ENCODE data around the gene CADM2. TPM values are rescaled to one million over a fixed set of nuclear protein-coding genes. Genes with fewer than 3 reads are reported as not detected.

The CADM2 gene
- total RNA-seq, 1 donor from 2014 or later: not detected

DNA sequence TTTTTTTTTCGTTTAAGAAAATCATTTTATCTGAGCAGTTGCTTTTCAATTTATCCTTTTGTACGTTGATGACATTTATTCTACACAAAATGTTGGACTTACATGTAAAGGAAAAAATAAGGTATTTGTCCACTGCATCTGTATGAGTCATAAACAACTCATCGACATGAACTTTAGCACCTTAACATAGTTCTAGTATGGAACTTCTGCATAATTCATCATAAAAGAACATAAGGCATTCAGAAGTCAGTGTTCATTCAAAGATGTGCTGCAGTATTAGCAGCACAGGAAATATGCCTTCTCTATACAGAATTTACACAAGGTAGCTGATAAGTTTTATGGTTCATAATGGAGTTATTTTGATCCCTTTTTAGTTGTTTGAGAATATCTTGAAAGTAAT lies 801.6 kb downstream of the CADM2 start:
- Mint-ChIP-seq H3K27ac (no peak overlapping the region), H3K36me3 (ENCODE audit: low read depth) (no peaks in the 10 kb centered on the region), H3K4me3 (no peak overlapping the region), H3K4me1 (no peaks in the 10 kb centered on the region), H3K9me3 (peaks cover 3% of the 10 kb centered on the region), H3K27me3 (no peaks in the 10 kb centered on the region)
- intact Hi-C loops (cut with micrococcal nuclease): no loop called here
- no peak for DNase-seq

DNA sequence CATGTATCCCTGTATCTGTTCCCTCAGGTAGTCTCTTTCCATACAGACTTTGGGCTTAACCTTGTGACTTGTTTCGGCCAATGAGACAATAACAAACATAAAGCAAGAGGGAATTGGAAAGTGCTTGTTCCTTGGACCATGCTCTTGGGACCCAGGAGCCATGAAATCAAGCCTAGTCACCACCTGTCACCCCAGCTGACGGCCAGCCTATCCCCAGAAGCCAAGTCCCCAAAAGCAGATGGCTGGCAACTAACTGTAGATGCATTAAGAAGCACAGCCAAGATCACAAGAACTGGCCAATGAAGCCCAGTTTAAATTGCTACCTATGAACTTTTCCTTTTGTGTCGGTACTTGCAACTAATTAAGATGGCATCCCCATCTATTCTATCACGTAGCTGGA lies 822.0 kb downstream of the CADM2 start:
- H3K27me3 Mint-ChIP-seq: no peaks in the 10 kb centered on the region
- intact Hi-C loops (cut with micrococcal nuclease): no loop called here
- no peaks in the 10 kb centered on the region for H3K4me1 Mint-ChIP-seq
- H3K36me3 Mint-ChIP-seq (ENCODE audit: low read depth): no peaks in the 10 kb centered on the region
- H3K9me3 Mint-ChIP-seq: no peaks in the 10 kb centered on the region
- no peak overlapping the region for H3K4me3 Mint-ChIP-seq
- H3K27ac Mint-ChIP-seq: no peak overlapping the region
- DNase-seq: no peak

DNA sequence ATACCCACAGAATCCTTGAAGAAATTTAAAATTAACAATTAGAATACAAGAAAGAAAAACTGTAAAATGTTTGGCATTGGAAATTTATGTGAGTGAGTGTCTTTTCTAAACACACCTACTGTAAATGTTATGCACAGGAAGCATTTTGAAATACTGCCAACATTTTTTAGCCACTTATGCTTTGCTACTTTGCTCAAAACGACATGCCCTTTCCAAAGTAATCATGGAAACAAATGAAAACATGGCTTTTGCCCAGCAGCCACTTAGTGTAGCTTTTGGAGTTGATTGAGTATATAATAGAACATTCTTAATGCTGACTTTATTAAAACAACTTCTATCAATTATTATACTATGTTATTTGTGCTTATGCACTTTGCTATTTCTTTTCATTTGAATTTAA lies 823.0 kb downstream of the CADM2 start:
- no peaks in the 10 kb centered on the region for H3K27me3 Mint-ChIP-seq
- H3K4me1 Mint-ChIP-seq: no peaks in the 10 kb centered on the region
- H3K36me3 Mint-ChIP-seq (ENCODE audit: low read depth): no peaks in the 10 kb centered on the region
- intact Hi-C loops (cut with micrococcal nuclease): no loop called here
- no peak for DNase-seq
- H3K4me3 Mint-ChIP-seq: no peak overlapping the region
- H3K9me3 Mint-ChIP-seq: no peaks in the 10 kb centered on the region
- H3K27ac Mint-ChIP-seq: no peak overlapping the region

DNA sequence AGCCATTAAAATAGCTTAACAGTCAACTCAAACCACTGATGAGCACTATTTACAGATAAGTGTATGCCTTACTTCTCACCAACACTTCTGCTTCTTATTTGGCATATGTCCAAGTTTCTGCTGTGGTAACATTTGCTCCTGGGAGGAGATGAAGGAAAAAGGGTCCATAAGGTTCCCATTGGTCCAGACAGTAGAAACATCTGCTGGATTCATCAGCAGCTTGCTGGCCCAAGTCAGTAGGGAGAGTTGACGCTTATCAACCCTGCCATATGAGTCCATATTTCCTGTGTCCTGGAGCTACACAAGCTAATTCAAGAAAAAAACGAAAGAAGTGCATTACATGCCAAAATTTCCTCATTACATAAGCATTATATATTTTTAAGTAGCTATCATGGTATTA lies 824.5 kb downstream of the CADM2 start:
- intact Hi-C loops (cut with micrococcal nuclease): no loop called here
- DNase-seq: no peak
- H3K27me3 Mint-ChIP-seq: no peaks in the 10 kb centered on the region

DNA sequence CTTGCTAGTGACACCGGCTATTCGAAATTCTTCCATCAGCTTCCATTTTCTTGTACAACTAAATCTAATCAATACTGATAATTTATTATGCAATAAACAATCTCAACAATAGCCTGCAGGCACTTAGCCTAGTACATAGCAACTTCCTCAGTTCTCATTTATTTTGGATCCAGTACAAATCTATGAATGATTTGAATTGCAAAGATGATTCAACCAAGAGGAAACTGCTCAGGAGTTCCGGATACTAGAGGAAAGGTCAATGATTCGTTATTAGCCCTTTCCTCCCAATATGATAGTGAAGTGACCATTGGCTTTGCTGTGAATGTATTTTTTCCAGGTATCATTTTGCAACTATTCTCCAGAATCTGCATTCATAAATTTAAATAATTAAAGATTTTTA lies 827.0 kb downstream of the CADM2 start:
- Mint-ChIP-seq H3K27ac (no peak overlapping the region), H3K36me3 (ENCODE audit: low read depth) (no peaks in the 10 kb centered on the region), H3K27me3 (no peaks in the 10 kb centered on the region), H3K4me1 (no peaks in the 10 kb centered on the region), H3K9me3 (no peaks in the 10 kb centered on the region), H3K4me3 (no peak overlapping the region)
- DNase-seq: no peak
- intact Hi-C loops (cut with micrococcal nuclease): no loop called here

More for the DNA sequence above, 824.5 kb downstream of the CADM2 start:
- no peak overlapping the region for H3K4me3 Mint-ChIP-seq
- H3K36me3 Mint-ChIP-seq (ENCODE audit: low read depth): no peaks in the 10 kb centered on the region
- H3K4me1 Mint-ChIP-seq: no peaks in the 10 kb centered on the region
- H3K27ac Mint-ChIP-seq: no peak overlapping the region
- no peaks in the 10 kb centered on the region for H3K9me3 Mint-ChIP-seq

DNA sequence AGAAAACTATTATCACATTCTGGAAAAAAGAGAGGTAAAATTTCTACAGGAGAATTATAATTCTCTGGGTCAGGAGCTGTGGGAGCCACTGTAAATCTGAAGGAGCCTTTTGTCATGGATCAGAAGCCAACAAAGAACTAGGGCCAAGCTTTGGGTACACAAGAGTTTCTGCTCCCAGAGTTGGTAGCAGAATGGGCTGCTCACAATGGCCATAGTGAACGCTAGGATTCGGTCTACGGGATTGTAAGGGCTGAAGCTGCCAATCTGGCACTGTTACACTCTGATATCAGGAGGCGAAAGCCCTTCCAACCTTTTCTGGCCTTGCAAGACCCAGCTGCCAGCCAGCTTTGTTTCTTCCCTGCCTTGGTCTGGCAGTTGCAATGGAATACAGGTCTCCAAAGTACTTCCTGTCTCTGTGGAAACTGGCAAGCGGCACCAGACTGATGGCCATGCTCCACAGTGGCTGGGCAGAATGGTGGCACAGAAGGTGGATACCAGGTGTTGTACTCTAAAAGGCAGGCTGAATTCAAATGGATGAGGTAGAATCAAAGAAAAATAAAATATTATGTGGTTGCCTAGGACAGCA lies 831.7 kb downstream of the CADM2 start:
- DNase-seq: no peak
- H3K4me1 Mint-ChIP-seq: no peaks in the 10 kb centered on the region
- intact Hi-C loops (cut with micrococcal nuclease): no loop called here
- no peaks in the 10 kb centered on the region for H3K9me3 Mint-ChIP-seq
- no peak overlapping the region for H3K4me3 Mint-ChIP-seq
- H3K36me3 Mint-ChIP-seq (ENCODE audit: low read depth): no peaks in the 10 kb centered on the region
- no peak overlapping the region for H3K27ac Mint-ChIP-seq
- no peaks in the 10 kb centered on the region for H3K27me3 Mint-ChIP-seq

DNA sequence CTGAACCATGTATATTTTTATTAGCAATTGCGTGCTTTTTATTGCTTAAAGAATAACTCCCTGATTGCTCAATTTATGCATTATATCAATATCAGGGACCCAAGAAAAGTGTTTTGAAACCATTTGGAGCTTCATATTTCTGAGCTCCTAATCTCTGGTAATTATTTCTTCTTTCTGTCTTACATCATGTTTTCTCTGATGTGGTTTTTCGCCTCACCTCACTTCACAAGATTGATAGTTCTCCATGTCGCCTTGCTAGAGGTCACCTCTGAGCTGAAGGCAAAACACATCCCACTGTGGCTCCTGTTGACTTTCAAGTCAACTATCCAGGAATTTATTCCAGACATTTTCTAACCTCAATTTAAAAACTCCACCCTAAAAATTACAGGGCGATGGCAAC lies 837.4 kb downstream of the CADM2 start:
- no peak for DNase-seq
- Mint-ChIP-seq H3K36me3 (ENCODE audit: low read depth) (no peaks in the 10 kb centered on the region), H3K27ac (no peak overlapping the region), H3K27me3 (no peaks in the 10 kb centered on the region), H3K4me3 (no peak overlapping the region), H3K4me1 (no peaks in the 10 kb centered on the region), H3K9me3 (peaks cover 7% of the 10 kb centered on the region)
- intact Hi-C loops (cut with micrococcal nuclease): no loop called here

DNA sequence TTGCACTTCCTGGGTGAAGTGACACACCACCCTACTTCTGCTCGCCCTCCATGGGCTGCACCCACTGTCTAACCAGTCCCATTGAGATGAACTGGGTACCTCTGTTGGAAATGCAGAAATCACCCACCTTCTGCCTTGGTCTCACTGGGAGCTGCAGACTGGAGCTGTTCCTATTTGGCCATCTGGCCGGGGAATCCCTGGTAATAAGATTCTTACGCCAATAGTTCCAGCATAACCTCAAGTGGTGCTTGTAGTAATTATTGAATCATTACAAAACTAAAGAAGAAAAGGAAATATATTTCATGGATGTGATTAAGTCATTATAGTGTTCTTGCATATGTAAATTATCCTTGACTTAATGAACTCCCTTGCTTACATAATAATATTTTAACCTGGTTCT lies 841.9 kb downstream of the CADM2 start:
- H3K27me3 Mint-ChIP-seq: no peaks in the 10 kb centered on the region
- H3K4me3 Mint-ChIP-seq: no peak overlapping the region
- H3K36me3 Mint-ChIP-seq (ENCODE audit: low read depth): no peaks in the 10 kb centered on the region
- no peaks in the 10 kb centered on the region for H3K4me1 Mint-ChIP-seq
- intact Hi-C loops (cut with micrococcal nuclease): no loop called here
- peaks cover 7% of the 10 kb centered on the region for H3K9me3 Mint-ChIP-seq
- DNase-seq: no peak
- H3K27ac Mint-ChIP-seq: no peak overlapping the region

DNA sequence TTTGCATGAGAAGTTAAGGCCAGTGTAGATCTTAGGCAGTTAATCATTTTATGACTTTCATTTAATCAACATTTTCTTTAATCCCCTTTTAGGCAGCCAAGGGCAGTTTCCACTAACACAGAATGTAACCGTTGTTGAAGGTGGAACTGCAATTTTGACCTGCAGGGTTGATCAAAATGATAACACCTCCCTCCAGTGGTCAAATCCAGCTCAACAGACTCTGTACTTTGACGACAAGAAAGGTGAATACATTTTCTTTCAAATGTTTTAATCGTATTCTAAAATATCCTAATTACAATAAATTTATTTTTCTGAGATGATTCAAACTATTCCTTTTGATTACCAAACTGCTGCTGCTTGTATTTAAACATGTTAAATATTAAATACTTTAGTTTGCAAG lies 843.2 kb downstream of the CADM2 start:
- DNase-seq: no peak
- no peak overlapping the region for H3K4me3 Mint-ChIP-seq
- H3K36me3 Mint-ChIP-seq (ENCODE audit: low read depth): no peaks in the 10 kb centered on the region
- H3K27me3 Mint-ChIP-seq: no peaks in the 10 kb centered on the region
- intact Hi-C loops (cut with micrococcal nuclease): no loop called here
- H3K4me1 Mint-ChIP-seq: no peaks in the 10 kb centered on the region
- H3K27ac Mint-ChIP-seq: no peak overlapping the region
- peaks cover 7% of the 10 kb centered on the region for H3K9me3 Mint-ChIP-seq

DNA sequence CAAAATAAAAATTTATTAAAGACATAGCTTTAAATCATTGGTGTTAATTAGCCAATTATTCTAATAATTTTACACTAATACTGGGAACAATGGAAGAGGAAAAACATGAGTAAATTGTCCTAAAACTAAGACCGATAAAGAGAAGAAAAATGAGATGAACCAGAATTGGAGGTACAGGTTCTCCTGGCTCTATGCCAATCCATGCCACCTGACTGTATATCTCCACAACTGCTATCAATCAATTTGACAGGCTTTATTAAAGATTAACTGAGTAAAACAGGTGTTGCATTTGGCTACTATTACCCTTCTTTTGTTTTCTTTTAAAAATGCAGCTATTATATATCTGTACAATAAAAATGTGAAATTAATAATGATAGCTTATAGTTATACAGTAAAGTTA lies 850.0 kb downstream of the CADM2 start:
- no peak overlapping the region for H3K4me3 Mint-ChIP-seq
- H3K9me3 Mint-ChIP-seq: no peaks in the 10 kb centered on the region

DNA sequence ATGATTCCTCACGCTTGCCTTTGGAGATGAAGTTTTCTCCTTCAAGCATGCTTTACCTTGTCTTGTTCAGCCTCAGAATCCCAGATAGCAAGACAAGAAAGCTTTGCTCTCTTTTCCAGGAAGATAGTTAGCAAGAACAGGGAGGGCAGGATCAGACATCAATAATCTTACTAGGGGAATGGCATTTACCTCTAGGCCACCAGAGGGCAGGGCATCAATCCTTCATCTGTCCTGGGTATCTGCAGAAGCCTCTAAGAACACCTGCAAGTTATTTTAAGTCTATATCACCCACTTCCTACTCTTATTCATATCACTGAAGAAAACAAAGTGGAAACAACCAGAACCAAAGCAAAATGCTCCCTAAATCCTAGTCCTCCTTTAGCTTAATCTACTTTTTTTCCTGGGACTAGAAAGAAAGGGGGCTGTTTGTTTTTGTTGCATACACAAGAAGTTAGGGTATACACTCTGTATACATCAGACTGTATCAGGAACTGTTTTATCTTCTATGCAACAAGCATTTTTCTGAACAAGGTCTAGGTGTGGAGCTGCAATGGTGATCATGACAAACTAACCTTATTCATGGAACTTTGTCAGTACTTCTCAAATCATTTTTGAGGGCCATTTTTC lies 862.5 kb downstream of the CADM2 start:
- intact Hi-C loops (cut with micrococcal nuclease): no loop called here
- no peaks in the 10 kb centered on the region for H3K27me3 Mint-ChIP-seq
- no peak overlapping the region for H3K27ac Mint-ChIP-seq
- no peaks in the 10 kb centered on the region for H3K4me1 Mint-ChIP-seq
- H3K36me3 Mint-ChIP-seq (ENCODE audit: low read depth): no peaks in the 10 kb centered on the region
- no peak for DNase-seq
- H3K9me3 Mint-ChIP-seq: no peaks in the 10 kb centered on the region
- no peak overlapping the region for H3K4me3 Mint-ChIP-seq

More for the DNA sequence above, 850.0 kb downstream of the CADM2 start:
- Mint-ChIP-seq H3K27me3 (no peaks in the 10 kb centered on the region), H3K27ac (no peak overlapping the region), H3K36me3 (ENCODE audit: low read depth) (no peaks in the 10 kb centered on the region), H3K4me1 (no peaks in the 10 kb centered on the region)
- no peak for DNase-seq
- intact Hi-C loops (cut with micrococcal nuclease): no loop called here

DNA sequence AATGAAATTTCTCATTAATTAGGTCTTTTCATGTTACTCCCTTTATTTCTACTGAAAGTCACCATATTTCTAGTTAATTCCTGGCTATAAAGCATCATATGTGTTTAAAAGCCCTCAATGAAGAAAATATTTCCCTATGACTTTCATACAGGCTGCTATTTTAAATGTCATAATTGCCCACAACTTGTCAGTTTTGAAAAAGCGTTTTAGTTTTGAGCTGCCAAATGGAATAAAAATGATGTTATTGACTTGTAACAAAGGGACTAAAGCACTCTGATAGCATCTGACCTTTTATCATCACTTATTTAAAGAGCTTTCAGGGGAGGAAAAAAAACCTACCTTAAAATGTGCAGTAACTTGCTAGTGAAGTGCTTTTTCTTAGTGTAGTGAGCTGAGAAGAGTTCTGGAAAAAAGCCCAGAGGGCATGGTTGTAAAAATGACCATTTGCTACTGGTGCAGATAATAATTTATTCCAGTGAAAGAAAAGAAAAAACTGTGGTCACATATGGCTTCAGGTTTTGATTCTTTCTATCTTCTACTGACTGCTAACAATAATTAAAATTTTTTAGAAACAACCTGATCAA lies 877.2 kb downstream of the CADM2 start:
- intact Hi-C loops (cut with micrococcal nuclease): no loop called here
- Mint-ChIP-seq H3K27me3 (no peaks in the 10 kb centered on the region), H3K4me3 (no peak overlapping the region), H3K9me3 (no peaks in the 10 kb centered on the region), H3K27ac (no peak overlapping the region), H3K36me3 (ENCODE audit: low read depth) (no peaks in the 10 kb centered on the region), H3K4me1 (no peaks in the 10 kb centered on the region)
- DNase-seq: no peak

DNA sequence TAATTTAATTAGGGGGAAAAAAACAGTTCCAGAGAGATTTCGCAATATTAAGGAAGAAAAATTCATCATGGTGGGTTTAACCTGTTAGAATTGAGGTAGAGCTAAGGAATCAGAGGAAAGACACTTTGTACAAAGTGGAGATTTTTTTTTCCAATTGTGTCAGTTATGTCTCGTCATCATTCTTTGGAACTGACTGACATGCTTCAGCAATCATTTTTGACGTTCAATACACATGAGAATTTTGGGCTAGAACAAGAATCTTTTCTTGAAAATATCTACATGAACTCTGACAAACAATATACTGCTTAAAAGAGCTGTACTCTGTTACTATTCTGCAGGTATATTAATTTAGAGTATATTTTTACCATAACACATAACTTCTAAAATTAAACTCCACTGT lies 878.6 kb downstream of the CADM2 start:
- no peaks in the 10 kb centered on the region for H3K4me1 Mint-ChIP-seq
- H3K27ac Mint-ChIP-seq: no peak overlapping the region
- H3K27me3 Mint-ChIP-seq: no peaks in the 10 kb centered on the region
- no peak for DNase-seq
- no peaks in the 10 kb centered on the region for H3K36me3 Mint-ChIP-seq (ENCODE audit: low read depth)
- no peaks in the 10 kb centered on the region for H3K9me3 Mint-ChIP-seq
- no peak overlapping the region for H3K4me3 Mint-ChIP-seq
- intact Hi-C loops (cut with micrococcal nuclease): no loop called here

DNA sequence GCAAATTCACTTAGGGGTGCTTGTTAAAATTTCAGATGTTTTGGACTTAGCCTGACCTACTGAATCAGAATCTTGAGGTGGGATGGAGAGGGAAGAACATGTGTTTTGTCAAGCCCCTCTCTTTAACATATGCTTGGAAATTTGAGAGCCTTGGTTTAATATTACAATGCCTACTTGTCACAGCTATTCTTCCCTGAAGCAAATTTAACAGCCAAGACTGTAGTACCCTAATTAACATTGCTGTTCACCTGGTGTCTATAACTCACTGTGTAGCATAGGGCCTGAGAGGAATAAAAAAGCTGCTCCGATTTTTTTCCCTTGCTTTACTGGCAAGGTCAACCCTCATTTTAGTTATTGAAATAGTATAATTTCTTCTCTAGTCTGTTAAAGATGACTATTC lies 880.1 kb downstream of the CADM2 start:
- Mint-ChIP-seq H3K36me3 (ENCODE audit: low read depth) (no peaks in the 10 kb centered on the region), H3K4me1 (no peaks in the 10 kb centered on the region), H3K27ac (no peak overlapping the region), H3K27me3 (no peaks in the 10 kb centered on the region), H3K4me3 (no peak overlapping the region), H3K9me3 (no peaks in the 10 kb centered on the region)
- intact Hi-C loops (cut with micrococcal nuclease): no loop called here
- DNase-seq: no peak

DNA sequence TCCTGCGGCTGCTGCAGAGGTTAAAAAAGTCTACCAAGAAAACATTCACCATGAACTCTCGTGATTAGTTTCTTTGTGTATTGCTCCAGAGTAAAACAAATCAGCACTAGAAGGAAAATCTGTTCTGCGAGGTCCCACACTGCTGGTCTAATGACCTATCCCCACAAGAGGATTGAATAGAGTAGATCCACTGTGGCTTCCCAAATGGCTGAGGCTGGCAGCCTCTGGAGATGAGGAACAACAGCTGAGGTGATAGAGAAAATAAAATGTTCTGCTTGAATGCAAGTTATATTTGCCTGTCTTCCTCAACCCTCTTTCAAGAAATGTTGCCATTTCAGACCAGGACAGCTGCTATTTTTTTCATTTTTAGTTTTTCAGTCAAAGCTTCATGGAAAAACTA lies 883.3 kb downstream of the CADM2 start:
- H3K4me3 Mint-ChIP-seq: no peak overlapping the region
- H3K9me3 Mint-ChIP-seq: no peaks in the 10 kb centered on the region
- no peaks in the 10 kb centered on the region for H3K27me3 Mint-ChIP-seq
- no peak overlapping the region for H3K27ac Mint-ChIP-seq
- DNase-seq: no peak
- no peaks in the 10 kb centered on the region for H3K4me1 Mint-ChIP-seq
- intact Hi-C loops (cut with micrococcal nuclease): no loop called here
- no peaks in the 10 kb centered on the region for H3K36me3 Mint-ChIP-seq (ENCODE audit: low read depth)
